HPDE6-E6E7 (cell line): ENCODE results near the gene PTPRD.

ENCODE experiments used
- DNase-seq: peaks from one replicate; pipeline ENCODE4 v3.0.0; 2011; ENCODE audit warnings: missing footprints; ENCODE audit errors: extremely low spot score

The PTPRD gene

GRCh38 chr9:8905731-8906130, 1707.1 kb downstream of the PTPRD start:
- DNase-seq, result no peak

GRCh38 chr9:8904771-8905515, 1707.9 kb downstream of the PTPRD start:
- DNase-seq, result no peak

- DNase-seq, result no peak
Measured at GRCh38 chr9:8903077-8903476, 1709.7 kb downstream of the PTPRD start.

- DNase-seq, result no peak
Measured at GRCh38 chr9:8901146-8901545, 1711.7 kb downstream of the PTPRD start.

GRCh38 chr9:8899511-8899910, 1713.3 kb downstream of the PTPRD start:
- no peak for DNase-seq

- DNase-seq, result peak; percentile 6
Measured at GRCh38 chr9:8895861-8896224, 1717.0 kb downstream of the PTPRD start.

GRCh38 chr9:8895106-8895860, 1717.5 kb downstream of the PTPRD start:
- no peak for DNase-seq

GRCh38 chr9:8890695-8891094, 1722.1 kb downstream of the PTPRD start:
- no peak for DNase-seq

- DNase-seq, result no peak
Measured at GRCh38 chr9:8889100-8889499, 1723.7 kb downstream of the PTPRD start.

- DNase-seq, result no peak
Measured at GRCh38 chr9:8888591-8888990, 1724.2 kb downstream of the PTPRD start.

GRCh38 chr9:8887369-8887768, 1725.4 kb downstream of the PTPRD start:
- DNase-seq, result no peak

GRCh38 chr9:8883321-8883720, 1729.5 kb downstream of the PTPRD start:
- DNase-seq, result no peak

GRCh38 chr9:8880060-8880459, 1732.7 kb downstream of the PTPRD start:
- DNase-seq, result no peak

GRCh38 chr9:8879284-8879683, 1733.5 kb downstream of the PTPRD start:
- no peak for DNase-seq

- no peak for DNase-seq
Measured at GRCh38 chr9:8877753-8878494, 1734.9 kb downstream of the PTPRD start.

GRCh38 chr9:8876303-8876702, 1736.5 kb downstream of the PTPRD start:
- DNase-seq, result no peak

- DNase-seq, result no peak
Measured at GRCh38 chr9:8874482-8874881, 1738.3 kb downstream of the PTPRD start.

GRCh38 chr9:8872802-8873201, 1740.0 kb downstream of the PTPRD start:
- no peak for DNase-seq

- no peak for DNase-seq
Measured at GRCh38 chr9:8871796-8872445, 1740.9 kb downstream of the PTPRD start.

GRCh38 chr9:8871396-8871795, 1741.4 kb downstream of the PTPRD start:
- DNase-seq, result no peak

GRCh38 chr9:8869812-8870211, 1743.0 kb downstream of the PTPRD start:
- no peak for DNase-seq

- no peak for DNase-seq
Measured at GRCh38 chr9:8868632-8869031, 1744.2 kb downstream of the PTPRD start.
